Measurements from ENCODE around the gene CCDC61.

Gene CCDC61

GRCh38 chr19:46052896-46053295 lies 57.6 kb downstream of the CCDC61 start:
- no peaks in the 10 kb centered on the region for H3K27me3 ChIP-seq (ENCODE audit: insufficient read depth, low read depth)
- H3K79me2 ChIP-seq (ENCODE audit: insufficient read depth, low read depth) = no peaks in the 10 kb centered on the region
- H3K9ac ChIP-seq = no peak overlapping the region
- no peaks in the 10 kb centered on the region for H3K36me3 ChIP-seq (ENCODE audit: insufficient read depth)
- no peak for TF ChIP-seq CTCF (conservative IDR thresholded peaks at IDR 0.05; ENCODE audit: low read depth, low read length)
- H2AFZ ChIP-seq (ENCODE audit: low read depth) = no peak overlapping the region
- H3K4me2 ChIP-seq = no peak overlapping the region
- no peak overlapping the region for H3K27ac ChIP-seq
- H3K4me3 ChIP-seq (IDR thresholded peaks at IDR 0.05; ENCODE audit: insufficient read depth, low read depth, low read length) = no peak overlapping the region
- no peaks in the 10 kb centered on the region for H4K20me1 ChIP-seq (ENCODE audit: insufficient read depth)
- H3K4me1 ChIP-seq (ENCODE audit: low read depth, poor library complexity, severe bottlenecking) = no peaks in the 10 kb centered on the region

GRCh38 chr19:46056536-46056935 lies 61.3 kb downstream of the CCDC61 start:
- Histone ChIP-seq H3K79me2 (ENCODE audit: insufficient read depth, low read depth) (no peaks in the 10 kb centered on the region), H3K9ac (no peak overlapping the region), H4K20me1 (ENCODE audit: insufficient read depth) (no peaks in the 10 kb centered on the region), H3K27me3 (ENCODE audit: insufficient read depth, low read depth) (0 out of 2 replicates have a peak, but pooled peaks cover 4% of the 10 kb centered on the region), H3K27ac (no peak overlapping the region), H3K36me3 (ENCODE audit: insufficient read depth) (no peaks in the 10 kb centered on the region), H2AFZ (ENCODE audit: low read depth) (no peak overlapping the region), H3K4me3 (IDR thresholded peaks at IDR 0.05; ENCODE audit: insufficient read depth, low read depth, low read length) (no peak overlapping the region), H3K4me2 (no peak overlapping the region), H3K4me1 (ENCODE audit: low read depth, poor library complexity, severe bottlenecking) (no peaks in the 10 kb centered on the region)
- TF ChIP-seq CTCF (conservative IDR thresholded peaks at IDR 0.05; ENCODE audit: low read depth, low read length) = no peak

GRCh38 chr19:46058778-46059177 lies 63.5 kb downstream of the CCDC61 start:
- TF ChIP-seq CTCF (conservative IDR thresholded peaks at IDR 0.05; ENCODE audit: low read depth, low read length) = no peak
- no peak overlapping the region for H2AFZ ChIP-seq (ENCODE audit: low read depth)
- H3K4me3 ChIP-seq (IDR thresholded peaks at IDR 0.05; ENCODE audit: insufficient read depth, low read depth, low read length) = no peak overlapping the region
- no peak overlapping the region for H3K4me2 ChIP-seq
- no peaks in the 10 kb centered on the region for H3K4me1 ChIP-seq (ENCODE audit: low read depth, poor library complexity, severe bottlenecking)
- no peak overlapping the region for H3K9ac ChIP-seq
- H3K36me3 ChIP-seq (ENCODE audit: insufficient read depth) = no peaks in the 10 kb centered on the region
- H3K79me2 ChIP-seq (ENCODE audit: insufficient read depth, low read depth) = no peaks in the 10 kb centered on the region
- H4K20me1 ChIP-seq (ENCODE audit: insufficient read depth) = no peaks in the 10 kb centered on the region
- no peak overlapping the region for H3K27ac ChIP-seq
- peaks cover 4% of the 10 kb centered on the region; the same call in 1 of the 2 replicates for H3K27me3 ChIP-seq (ENCODE audit: insufficient read depth, low read depth)

GRCh38 chr19:46060012-46060411 lies 64.7 kb downstream of the CCDC61 start:
- TF ChIP-seq CTCF (conservative IDR thresholded peaks at IDR 0.05; ENCODE audit: low read depth, low read length) = no peak
- H3K27me3 ChIP-seq (ENCODE audit: insufficient read depth, low read depth) = peaks cover 4% of the 10 kb centered on the region; the same call in 1 of the 2 replicates
- H3K4me3 ChIP-seq (IDR thresholded peaks at IDR 0.05; ENCODE audit: insufficient read depth, low read depth, low read length) = no peak overlapping the region
- no peaks in the 10 kb centered on the region for H3K36me3 ChIP-seq (ENCODE audit: insufficient read depth)
- H3K4me2 ChIP-seq = no peak overlapping the region
- H3K79me2 ChIP-seq (ENCODE audit: insufficient read depth, low read depth) = no peaks in the 10 kb centered on the region
- H2AFZ ChIP-seq (ENCODE audit: low read depth) = no peak overlapping the region
- no peak overlapping the region for H3K9ac ChIP-seq
- no peaks in the 10 kb centered on the region for H4K20me1 ChIP-seq (ENCODE audit: insufficient read depth)
- H3K4me1 ChIP-seq (ENCODE audit: low read depth, poor library complexity, severe bottlenecking) = no peaks in the 10 kb centered on the region
- H3K27ac ChIP-seq = no peak overlapping the region
